Measurements from ENCODE around the gene MTMR3. TPM values are rescaled to one million over a fixed set of nuclear protein-coding genes. Genes with fewer than 3 reads are reported as not detected.

Gene MTMR3
- total RNA-seq, 1 experiment from 2014 or later: 27.0 TPM

DNA sequence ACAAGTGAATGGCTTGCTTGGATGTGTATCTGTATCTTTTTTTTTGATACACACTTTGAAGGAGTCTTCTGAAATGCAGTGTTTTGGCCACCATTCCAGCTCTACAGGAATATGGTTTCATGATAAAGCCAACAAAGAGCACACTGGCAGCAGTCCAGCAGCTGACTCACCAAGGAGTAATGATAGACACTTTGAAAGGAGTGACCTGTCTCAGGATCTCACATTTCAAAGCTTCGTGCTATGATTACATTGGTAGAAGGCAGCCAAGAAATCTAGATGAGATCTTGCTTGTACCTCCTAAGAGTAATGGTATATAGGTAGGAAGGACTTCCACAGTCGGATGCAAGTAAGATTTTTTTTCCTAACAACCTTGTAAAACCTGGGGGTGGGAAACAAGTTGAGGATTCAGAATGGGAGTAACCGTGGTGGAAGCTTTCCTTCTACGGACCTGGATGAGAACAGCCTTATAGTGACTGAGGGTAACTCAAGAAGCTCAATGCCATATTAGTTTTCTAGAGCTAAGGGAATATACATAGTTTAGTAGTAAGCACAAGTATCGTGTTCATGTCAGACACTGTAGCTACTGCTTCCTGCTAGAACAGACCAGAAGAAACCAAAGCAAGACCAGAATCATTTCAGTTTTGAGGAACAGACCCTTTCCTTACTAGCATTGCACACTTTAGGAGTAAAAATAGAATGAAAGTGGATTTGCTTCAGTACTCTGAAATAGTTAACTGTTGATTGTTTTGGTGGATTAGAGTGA lies 25.0 kb downstream of the MTMR3 start:
- Histone ChIP-seq H2AFZ (ENCODE audit: low read depth, low read length, poor library complexity, severe bottlenecking) (no peak overlapping the region), H3K4me1 (ENCODE audit: control insufficient read depth in 1 of 2, insufficient read depth in 2 of 2, low read length in 2 of 2) (peaks cover 34 to 52% of the 10 kb centered on the region in 2 experiments), H3K4me3 (replicated peaks in 1 of 2; ENCODE audit: low read depth in 1 of 2, low read length in 2 of 2) (peak overlapping the region in 1 of 2 experiments; percentile 31; a peak in 3 of 4 replicates), H3K4me2 (ENCODE audit: low read length) (peak overlapping the region; percentile 76), H3K9me3 (ENCODE audit: control insufficient read depth in 1 of 2, insufficient read depth in 1 of 2, low read depth in 1 of 2, low read length in 2 of 2) (no peaks in the 10 kb centered on the region), H3K36me3 (ENCODE audit: control insufficient read depth in 1 of 2, insufficient read depth in 2 of 2, low read length in 2 of 2) (no peaks in the 10 kb centered on the region), H4K20me1 (ENCODE audit: insufficient read depth) (no peaks in the 10 kb centered on the region; the same call in 1 of the 2 replicates), H3K9ac (ENCODE audit: low read length) (peak overlapping the region; percentile 35), H3K27ac (ENCODE audit: low read depth, low read length) (peak overlapping the region; percentile 52), H3K9me2 (ENCODE audit: insufficient read depth) (no peaks in the 10 kb centered on the region), H3K79me2 (ENCODE audit: insufficient read depth, low read length) (peaks cover 33% of the 10 kb centered on the region), H3K27me3 (ENCODE audit: insufficient read depth, low read length) (no peaks in the 10 kb centered on the region)
- ATAC-seq: peak; percentile 97
- ChIA-PET POLR2A (interaction anchor here (0.7 to 1.0 kb wide), 2 partner anchors 10 to 97 kb away, joined by 3 to 4 read pairs; no protein-coding TSS in a partner anchor), RAD21 (ENCODE audit: low non-redundant PET in 1 of 2, low total read pairs in 2 of 2, uncharacterized antibody in 2 of 2, unreplicated experiment in 2 of 2) (interaction anchor here in 1 of 2 experiments (0.8 kb wide), 1 partner anchor 62 kb away, joined by 3 read pairs; no protein-coding TSS in a partner anchor), CTCF (interaction anchor here (0.8 kb wide), 1 partner anchor 10 kb away, joined by 3 read pairs; no protein-coding TSS in a partner anchor)
- peak; percentile 93 for DNase-seq (ENCODE audit: low read depth, low spot score)
- TF ChIP-seq YY1 (IDR thresholded peaks at IDR 0.05; ENCODE audit: extremely low read depth, insufficient replicate concordance, low read depth, low read length) (peak; percentile 52), ZFX (IDR thresholded peaks at IDR 0.05) (no peak), RAD21 (IDR thresholded peaks at IDR 0.05; ENCODE audit: low read depth) (0 out of 2 replicates have a peak, but pooled peaks have one; percentile 27), TCF7L2 (IDR thresholded peaks at IDR 0.05; ENCODE audit: borderline replicate concordance, extremely low read depth, insufficient read depth, insufficient read length) (peak; percentile 97), ZNF274 (IDR thresholded peaks at IDR 0.05; ENCODE audit: low read depth, low read length) (no peak), SP1 (IDR thresholded peaks at IDR 0.05; ENCODE audit: low read depth) (peak; percentile 87), POLR2AphosphoS5 (IDR thresholded peaks at IDR 0.05; ENCODE audit: low read depth, low read length) (peak; percentile 69; the same call in 1 of the 2 replicates), POLR2A (IDR thresholded peaks at IDR 0.05; ENCODE audit: borderline replicate concordance, extremely low read depth, insufficient read depth, insufficient read length) (no peak), JUND (IDR thresholded peaks at IDR 0.05) (peak; percentile 95), SRF (IDR thresholded peaks at IDR 0.05; ENCODE audit: low read depth) (peak; percentile 80), FOSL1 (IDR thresholded peaks at IDR 0.05; ENCODE audit: low read depth) (peak; percentile 95), EZH2phosphoT487 (IDR thresholded peaks at IDR 0.05; ENCODE audit: borderline replicate concordance) (no peak), CEBPB (IDR thresholded peaks at IDR 0.05; ENCODE audit: low read depth) (peak; percentile 77)
- TF ChIP-seq, protein P1, sequence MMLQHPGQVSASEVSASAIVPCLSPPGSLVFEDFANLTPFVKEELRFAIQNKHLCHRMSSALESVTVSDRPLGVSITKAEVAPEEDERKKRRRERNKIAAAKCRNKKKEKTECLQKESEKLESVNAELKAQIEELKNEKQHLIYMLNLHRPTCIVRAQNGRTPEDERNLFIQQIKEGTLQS (IDR thresholded peaks at IDR 0.05): no peak
- TF ChIP-seq, protein P2, sequence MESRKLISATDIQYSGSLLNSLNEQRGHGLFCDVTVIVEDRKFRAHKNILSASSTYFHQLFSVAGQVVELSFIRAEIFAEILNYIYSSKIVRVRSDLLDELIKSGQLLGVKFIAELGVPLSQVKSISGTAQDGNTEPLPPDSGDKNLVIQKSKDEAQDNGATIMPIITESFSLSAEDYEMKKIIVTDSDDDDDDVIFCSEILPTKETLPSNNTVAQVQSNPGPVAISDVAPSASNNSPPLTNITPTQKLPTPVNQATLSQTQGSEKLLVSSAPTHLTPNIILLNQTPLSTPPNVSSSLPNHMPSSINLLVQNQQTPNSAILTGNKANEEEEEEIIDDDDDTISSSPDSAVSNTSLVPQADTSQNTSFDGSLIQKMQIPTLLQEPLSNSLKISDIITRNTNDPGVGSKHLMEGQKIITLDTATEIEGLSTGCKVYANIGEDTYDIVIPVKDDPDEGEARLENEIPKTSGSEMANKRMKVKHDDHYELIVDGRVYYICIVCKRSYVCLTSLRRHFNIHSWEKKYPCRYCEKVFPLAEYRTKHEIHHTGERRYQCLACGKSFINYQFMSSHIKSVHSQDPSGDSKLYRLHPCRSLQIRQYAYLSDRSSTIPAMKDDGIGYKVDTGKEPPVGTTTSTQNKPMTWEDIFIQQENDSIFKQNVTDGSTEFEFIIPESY (IDR thresholded peaks at IDR 0.05; ENCODE audit: extremely low read depth, insufficient replicate concordance, low read length): no peak
- TF ChIP-seq, protein P3, sequence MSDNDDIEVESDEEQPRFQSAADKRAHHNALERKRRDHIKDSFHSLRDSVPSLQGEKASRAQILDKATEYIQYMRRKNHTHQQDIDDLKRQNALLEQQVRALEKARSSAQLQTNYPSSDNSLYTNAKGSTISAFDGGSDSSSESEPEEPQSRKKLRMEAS (IDR thresholded peaks at IDR 0.05): no peak; the same call in 1 of the 2 replicates
- no TSS peak for BruUV-seq (replicated peaks)
- intact Hi-C loops (cut with micrococcal nuclease): no loop called here

Data from HCT116 (cell line).